OCI-LY3 (cell line): Measurements from ENCODE around the gene CKS2.
"Not testable (repeated sequence)": the region's sequence is repeated elsewhere in the genome, so short reads cannot be mapped to it uniquely, and the experiment has no call there.

Experiments used
- H2AFZ ChIP-seq: fragments of 200-600, 300-600 bp; shearing (Covaris generic); 2 replicates; pipeline ENCODE4 v1.6.0; 2014; ENCODE audit warnings: antibody characterized with exemption, low read depth, low read length
- H3K27ac ChIP-seq: fragments of 200-600, 300-600 bp; sonication (generic); 2 replicates; pipeline ENCODE4 v1.5.1; 2014; ENCODE audit warnings: mild to moderate bottlenecking, low read length, moderate library complexity, mixed read lengths
- H3K27me3 ChIP-seq: fragments of 200-600, 300-600 bp; sonication (generic); 2 replicates; pipeline ENCODE4 v1.6.1; 2014; ENCODE audit warnings: low read depth, low read length, mixed read lengths
- H3K36me3 ChIP-seq: fragments of 200-600, 300-600 bp; sonication (generic); replicated peaks from 2 replicates; pipeline ENCODE3; 2014; ENCODE audit warnings: low read depth, low read length, mixed read lengths
- H3K4me1 ChIP-seq: fragments of 300-600, 200-600 bp; sonication (generic); 2 replicates; pipeline ENCODE4 v1.6.1; 2014; ENCODE audit warnings: low read length, mixed read lengths
- H3K4me2 ChIP-seq: fragments of 200-600, 300-600 bp; sonication (generic); 2 replicates; pipeline ENCODE4 v1.6.1; 2014; ENCODE audit warnings: low read length, mixed read lengths
- H3K4me3 ChIP-seq: fragments of 300-600, 200-600 bp; sonication (generic); 2 replicates; pipeline ENCODE4 v1.5.1; 2014; ENCODE audit warnings: antibody characterized with exemption, mild to moderate bottlenecking, low read length, moderate library complexity
- H3K79me2 ChIP-seq: fragments of 300-600, 200-600 bp; shearing (Covaris generic); 2 replicates; pipeline ENCODE4 v1.6.1; 2014; ENCODE audit warnings: mild to moderate bottlenecking, low read length, mixed read lengths
- H3K9ac ChIP-seq: fragments of 300-600, 200-600 bp; shearing (Covaris generic); 2 replicates; pipeline ENCODE4 v1.6.0; 2014; ENCODE audit warnings: mild to moderate bottlenecking, low read length, moderate library complexity
- H3K9me3 ChIP-seq: fragments of 200-600, 300-600 bp; shearing (Covaris generic); 2 replicates; pipeline ENCODE4 v1.6.1; 2014; ENCODE audit warnings: low read length, mixed read lengths; ENCODE audit not compliant: insufficient read depth
- H4K20me1 ChIP-seq: fragments of 200-600, 300-600 bp; sonication (generic); 2 replicates; pipeline ENCODE4 v1.6.1; 2016; ENCODE audit warnings: low read length, mixed read lengths; ENCODE audit not compliant: insufficient read depth
- CTCF ChIP-seq: fragments of 200-600, 300-600 bp; sonication (generic); IDR thresholded peaks from 2 replicates; pipeline ENCODE4 v1.5.1; 2014; ENCODE audit warnings: antibody characterized with exemption, low read length, low read depth
- EZH2phosphoT487 ChIP-seq: fragments of 200-600 bp; shearing (Covaris generic); IDR thresholded peaks from 2 replicates; pipeline ENCODE4 v1.6.1; 2018; ENCODE audit warnings: antibody characterized with exemption, mixed run types, low read depth

CKS2 gene

GRCh38 chr9:89339807-89340206, 28.8 kb downstream of the CKS2 start:
- H3K4me2 ChIP-seq = no peak overlapping the region
- no peak overlapping the region for H3K4me3 ChIP-seq
- TF ChIP-seq CTCF = no peak
- TF ChIP-seq EZH2phosphoT487 = no peak
- H3K79me2 ChIP-seq = no peaks in the 10 kb centered on the region
- peaks cover 3% of the 10 kb centered on the region for H3K4me1 ChIP-seq
- no peaks in the 10 kb centered on the region for H3K27me3 ChIP-seq
- H4K20me1 ChIP-seq = no peaks in the 10 kb centered on the region
- H2AFZ ChIP-seq = no peak overlapping the region
- no peak overlapping the region for H3K9ac ChIP-seq
- peaks cover 55% of the 10 kb centered on the region for H3K36me3 ChIP-seq
- H3K9me3 ChIP-seq = no peaks in the 10 kb centered on the region
- no peak overlapping the region for H3K27ac ChIP-seq

- no peak overlapping the region for H3K27ac ChIP-seq
- no peak overlapping the region for H2AFZ ChIP-seq
- H3K4me2 ChIP-seq = no peak overlapping the region
- H3K79me2 ChIP-seq = no peaks in the 10 kb centered on the region
- no peaks in the 10 kb centered on the region for H3K4me1 ChIP-seq
- H3K36me3 ChIP-seq = peaks cover 60% of the 10 kb centered on the region
- no peak overlapping the region for H3K9ac ChIP-seq
- H4K20me1 ChIP-seq = no peaks in the 10 kb centered on the region
- TF ChIP-seq EZH2phosphoT487 (no peak), CTCF (no peak)
- H3K27me3 ChIP-seq = no peaks in the 10 kb centered on the region
- no peaks in the 10 kb centered on the region for H3K9me3 ChIP-seq
- H3K4me3 ChIP-seq = no peak overlapping the region
These were observed 29.3 kb downstream of the CKS2 start for GRCh38 chr9:89340332-89340731.

- Histone ChIP-seq H3K4me3 (no peak overlapping the region), H3K79me2 (no peaks in the 10 kb centered on the region), H3K4me2 (no peak overlapping the region), H3K4me1 (no peaks in the 10 kb centered on the region), H3K36me3 (peaks cover 65% of the 10 kb centered on the region), H3K9me3 (no peaks in the 10 kb centered on the region), H3K27me3 (no peaks in the 10 kb centered on the region), H3K9ac (no peak overlapping the region), H2AFZ (no peak overlapping the region), H4K20me1 (no peaks in the 10 kb centered on the region), H3K27ac (no peak overlapping the region)
- TF ChIP-seq CTCF (no peak), EZH2phosphoT487 (no peak)
These were observed 31.2 kb downstream of the CKS2 start for GRCh38 chr9:89342213-89342612.

- Histone ChIP-seq H3K9me3 (no peaks in the 10 kb centered on the region), H3K36me3 (peaks cover 61% of the 10 kb centered on the region), H3K27me3 (no peaks in the 10 kb centered on the region), H2AFZ (no peak overlapping the region), H3K4me2 (no peak overlapping the region), H3K4me3 (no peak overlapping the region), H3K27ac (no peak overlapping the region), H3K79me2 (no peaks in the 10 kb centered on the region), H4K20me1 (no peaks in the 10 kb centered on the region), H3K9ac (no peak overlapping the region), H3K4me1 (no peaks in the 10 kb centered on the region)
- TF ChIP-seq EZH2phosphoT487 = no peak
These were observed 32.0 kb downstream of the CKS2 start for GRCh38 chr9:89342948-89343347.

GRCh38 chr9:89343812-89344211, 32.8 kb downstream of the CKS2 start:
- not testable (repeated sequence) for H3K9me3 ChIP-seq, H2AFZ ChIP-seq, H3K27ac ChIP-seq, H3K79me2 ChIP-seq, H3K4me3 ChIP-seq, H3K9ac ChIP-seq, H4K20me1 ChIP-seq, H3K27me3 ChIP-seq, H3K4me1 ChIP-seq, H3K4me2 ChIP-seq
- H3K36me3 ChIP-seq = peaks cover 66% of the 10 kb centered on the region
